Endodermal cell (in vitro differentiated cells): ENCODE measurements around the gene ANKEF1. TPM values are rescaled to one million over a fixed set of nuclear protein-coding genes. Genes with fewer than 3 reads are reported as not detected.
A peak's percentile ranks its signal among the peaks of the same experiment; 100 is the strongest.

Source experiments
- DNase-seq: peaks from one replicate; pipeline ENCODE4 v3.0.0-alpha.2; 2017
- H3K27ac ChIP-seq: 2 replicates; pipeline ENCODE4 v1.5.1; 2013; ENCODE audit warnings: mild to moderate bottlenecking, low read depth, low read length, moderate library complexity
- H3K27me3 ChIP-seq: 2 replicates; pipeline ENCODE4 v1.6.1; 2013; ENCODE audit warnings: mild to moderate bottlenecking, low read length, moderate library complexity; ENCODE audit not compliant: insufficient read depth, control insufficient read depth, poor library complexity, severe bottlenecking
- H3K36me3 ChIP-seq: 2 replicates; pipeline ENCODE4 v1.7.0; 2013; ENCODE audit warnings: mild to moderate bottlenecking, low read length, moderate library complexity; ENCODE audit not compliant: control insufficient read depth, insufficient read depth
- H3K4me1 ChIP-seq: one replicate; pipeline ENCODE4 v1.7.0; 2013; ENCODE audit warnings: low read length; ENCODE audit not compliant: control insufficient read depth, insufficient read depth
- H3K4me3 ChIP-seq: 2 replicates; pipeline ENCODE4 v1.5.1; 2013; ENCODE audit warnings: mild to moderate bottlenecking, low read length, moderate library complexity
- H3K9ac ChIP-seq: 2 replicates; pipeline ENCODE4 v1.6.1; 2013; ENCODE audit warnings: mild to moderate bottlenecking, low read length, moderate library complexity; ENCODE audit not compliant: poor library complexity, severe bottlenecking; ENCODE audit errors: extremely low read depth
- H3K9me3 ChIP-seq: 2 replicates; pipeline ENCODE4 v1.6.1; 2013; ENCODE audit warnings: mild to moderate bottlenecking, low read length, moderate library complexity; ENCODE audit not compliant: control insufficient read depth
- H3K27ac Mint-ChIP-seq: 2 replicates; pipeline ENCODE4 v1.8.0; 2020; ENCODE audit warnings: mixed read lengths
- H3K27me3 Mint-ChIP-seq: 2 replicates; pipeline ENCODE4 v1.8.0; 2021; ENCODE audit warnings: mild to moderate bottlenecking, mixed read lengths; ENCODE audit not compliant: insufficient read depth
- H3K36me3 Mint-ChIP-seq: 2 replicates; pipeline ENCODE4 v1.8.0; 2020; ENCODE audit warnings: low read depth, mixed read lengths
- H3K4me1 Mint-ChIP-seq: 2 replicates; pipeline ENCODE4 v1.8.0; 2020; ENCODE audit warnings: mixed read lengths
- H3K4me3 Mint-ChIP-seq: 2 replicates; pipeline ENCODE4 v1.8.0; 2020; ENCODE audit warnings: mild to moderate bottlenecking, moderate library complexity, mixed read lengths
- H3K9me3 Mint-ChIP-seq: 2 replicates; pipeline ENCODE4 v1.8.0; 2020; ENCODE audit warnings: mild to moderate bottlenecking, mixed read lengths
- CTCF ChIP-seq: fragments of 200-600 bp; sonication (generic); conservative IDR thresholded peaks from 2 replicates; pipeline ENCODE4 v1.5.0; 2021; ENCODE audit warnings: antibody characterized with exemption, mild to moderate bottlenecking
- WGBS, 2 experiments: methylation state at CpG; one replicate each; pipeline versions ENCODE4 v1.1.5 to v1.1.7; 2013; ENCODE audit warnings: missing lambda C conversion rate in 2 of 2, mixed read lengths in 1 of 2; ENCODE audit not compliant: insufficient coverage in 1 of 2, insufficient read length in 1 of 2; 5-methylcytosine and 5-hydroxymethylcytosine counted together
- total RNA-seq, 2 donors: library from RNA; stranded (reverse); fragmentation: NEBNext Ultra II Directional in 1 of 2; extraction: Animal tissue kit (Norgen Biotek cat#: 25700) in 1 of 2; gene quantifications; 2 replicates in 1 of 2; 3 replicates in 1 of 2; pipeline ENCODE4 v1.2.1, GENCODE V29; 2021

The ANKEF1 gene
- total RNA-seq, 2 donors from 2014 or later, result 8.8 to 13.1 TPM

DNA sequence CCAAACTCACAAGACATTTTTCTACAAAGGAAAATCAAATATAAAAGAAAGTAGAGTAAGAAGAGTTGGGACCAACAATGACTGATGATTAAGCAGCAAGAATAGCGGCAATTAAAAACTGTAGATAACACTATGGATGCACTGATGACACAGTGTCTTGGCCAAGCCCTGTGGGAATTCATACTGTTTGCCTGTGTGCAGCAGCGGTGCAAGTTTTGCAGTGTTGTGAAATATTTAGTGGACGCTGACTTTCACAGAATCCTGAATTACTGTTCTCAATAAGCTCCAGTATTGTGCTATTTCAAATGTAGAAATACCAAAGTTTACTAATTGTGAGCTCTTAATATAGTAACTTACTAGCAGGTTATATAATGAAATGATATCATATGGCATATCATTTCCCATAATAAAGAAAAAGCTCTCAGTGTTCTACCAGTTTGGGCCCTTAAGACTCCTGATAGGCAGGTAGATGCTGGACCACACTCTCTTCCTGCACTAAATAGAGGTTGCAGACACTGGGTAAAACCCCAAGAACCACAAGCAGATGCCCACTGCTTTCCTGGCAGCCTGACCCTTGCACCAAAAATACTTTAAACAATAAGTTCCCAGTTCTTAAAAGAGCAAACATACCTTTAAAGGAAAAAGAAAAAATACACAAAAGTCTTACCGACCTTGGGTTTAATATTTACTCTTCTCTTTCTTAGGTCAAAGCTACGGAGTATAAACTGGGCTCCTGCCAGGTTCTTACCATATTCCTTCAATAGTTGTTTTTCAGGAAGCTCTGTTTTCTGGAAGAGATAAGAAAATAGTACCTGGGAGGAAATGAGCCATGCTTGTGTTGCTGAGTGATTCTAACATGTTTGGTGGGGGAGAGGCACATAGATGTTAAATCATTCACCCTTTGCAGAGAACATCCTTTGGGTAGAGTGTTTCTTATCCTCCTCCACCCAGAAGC, 41.6 kb downstream of the ANKEF1 start:
- Histone ChIP-seq H3K27ac (no peak overlapping the region), H3K4me1 (no peaks in the 10 kb centered on the region), H3K27me3 (no peaks in the 10 kb centered on the region), H3K4me3 (no peak overlapping the region), H3K9me3 (no peaks in the 10 kb centered on the region), H3K36me3 (no peaks in the 10 kb centered on the region), H3K9ac (no peak overlapping the region)
- H3K4me3 Mint-ChIP-seq, result no peak overlapping the region
- peaks cover 1% of the 10 kb centered on the region for H3K27me3 Mint-ChIP-seq
- H3K4me1 Mint-ChIP-seq, result peaks cover 6% of the 10 kb centered on the region
- WGBS, 2 experiments, result 93 to 100% methylated on average over 1 to 5 of the region's 5 CpGs
- no peak for DNase-seq
- no peaks in the 10 kb centered on the region for H3K36me3 Mint-ChIP-seq
- H3K27ac Mint-ChIP-seq, result no peak overlapping the region
- H3K9me3 Mint-ChIP-seq, result no peaks in the 10 kb centered on the region
- no peak for TF ChIP-seq CTCF

DNA sequence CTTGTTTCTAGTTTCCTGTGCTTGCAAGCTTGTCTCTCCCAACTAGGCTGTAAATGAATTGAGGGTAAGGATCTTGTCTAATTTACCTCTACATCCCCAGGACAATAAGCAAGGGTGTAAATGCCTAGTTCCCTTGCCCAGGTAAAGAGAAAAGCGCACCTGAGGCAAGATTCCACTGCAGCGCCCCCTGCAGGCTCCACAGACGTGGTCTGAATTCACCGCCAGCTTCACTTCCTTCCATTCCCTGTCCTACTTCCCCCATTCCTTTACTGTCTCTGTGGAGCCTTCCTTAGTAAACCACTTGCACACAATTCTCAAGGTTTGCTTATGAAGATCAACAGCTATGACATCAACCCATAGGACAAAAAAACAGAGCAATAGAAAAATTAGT, 42.3 kb downstream of the ANKEF1 start:
- 47 to 100% methylated on average over 1 to 4 of the region's 4 CpGs for WGBS, 2 experiments
- TF ChIP-seq CTCF, result peak; percentile 87
- Histone ChIP-seq H3K27me3 (no peaks in the 10 kb centered on the region), H3K4me1 (no peaks in the 10 kb centered on the region), H3K27ac (no peak overlapping the region), H3K9ac (no peak overlapping the region), H3K9me3 (no peaks in the 10 kb centered on the region), H3K4me3 (no peak overlapping the region), H3K36me3 (no peaks in the 10 kb centered on the region)
- H3K4me1 Mint-ChIP-seq, result peaks cover 6% of the 10 kb centered on the region
- peaks cover 1% of the 10 kb centered on the region for H3K27me3 Mint-ChIP-seq
- no peak overlapping the region for H3K27ac Mint-ChIP-seq
- no peaks in the 10 kb centered on the region for H3K9me3 Mint-ChIP-seq
- H3K4me3 Mint-ChIP-seq, result no peak overlapping the region
- H3K36me3 Mint-ChIP-seq, result no peaks in the 10 kb centered on the region
- DNase-seq, result peak; percentile 87

DNA sequence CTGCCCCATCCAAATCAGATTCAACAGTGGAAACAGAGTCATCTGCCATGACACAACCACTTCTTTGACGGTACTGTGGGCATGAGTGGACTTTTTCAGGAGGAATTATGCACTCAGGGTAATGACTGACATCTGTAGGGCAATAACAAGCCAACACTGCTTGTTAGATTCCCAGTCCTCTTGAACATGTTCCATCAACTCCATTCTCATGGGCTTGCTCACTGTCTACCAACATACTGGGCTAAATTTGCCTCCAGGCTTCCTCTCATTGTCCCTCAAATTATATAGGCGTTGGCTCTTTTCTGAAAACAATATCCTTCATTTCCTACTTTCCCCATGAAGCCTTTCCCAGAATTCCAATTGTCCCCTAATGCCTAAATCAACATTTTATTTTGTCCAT, 43.1 kb downstream of the ANKEF1 start:
- no peak overlapping the region for H3K27ac Mint-ChIP-seq
- Histone ChIP-seq H3K9me3 (no peaks in the 10 kb centered on the region), H3K27me3 (no peaks in the 10 kb centered on the region), H3K9ac (no peak overlapping the region), H3K27ac (no peak overlapping the region), H3K4me1 (no peaks in the 10 kb centered on the region), H3K4me3 (no peak overlapping the region), H3K36me3 (no peaks in the 10 kb centered on the region)
- H3K4me3 Mint-ChIP-seq, result no peak overlapping the region
- WGBS, 2 experiments, result 85 to 87% methylated on average over 2 of the region's 2 CpGs
- H3K4me1 Mint-ChIP-seq, result peaks cover 1% of the 10 kb centered on the region
- no peak for TF ChIP-seq CTCF
- H3K36me3 Mint-ChIP-seq, result no peaks in the 10 kb centered on the region
- no peaks in the 10 kb centered on the region for H3K9me3 Mint-ChIP-seq
- no peak for DNase-seq
- peaks cover 1% of the 10 kb centered on the region for H3K27me3 Mint-ChIP-seq
